SIG-M5 treated with dmso at 0.1 percent for 504 hours (cell line): ENCODE measurements around the gene GSDME.

Source experiments
- DNase-seq: peaks from one replicate; lab custom pipeline; 2025; ENCODE audit not compliant: unreplicated experiment; lab: John Stamatoyannopoulos, UW

Gene GSDME

DNA sequence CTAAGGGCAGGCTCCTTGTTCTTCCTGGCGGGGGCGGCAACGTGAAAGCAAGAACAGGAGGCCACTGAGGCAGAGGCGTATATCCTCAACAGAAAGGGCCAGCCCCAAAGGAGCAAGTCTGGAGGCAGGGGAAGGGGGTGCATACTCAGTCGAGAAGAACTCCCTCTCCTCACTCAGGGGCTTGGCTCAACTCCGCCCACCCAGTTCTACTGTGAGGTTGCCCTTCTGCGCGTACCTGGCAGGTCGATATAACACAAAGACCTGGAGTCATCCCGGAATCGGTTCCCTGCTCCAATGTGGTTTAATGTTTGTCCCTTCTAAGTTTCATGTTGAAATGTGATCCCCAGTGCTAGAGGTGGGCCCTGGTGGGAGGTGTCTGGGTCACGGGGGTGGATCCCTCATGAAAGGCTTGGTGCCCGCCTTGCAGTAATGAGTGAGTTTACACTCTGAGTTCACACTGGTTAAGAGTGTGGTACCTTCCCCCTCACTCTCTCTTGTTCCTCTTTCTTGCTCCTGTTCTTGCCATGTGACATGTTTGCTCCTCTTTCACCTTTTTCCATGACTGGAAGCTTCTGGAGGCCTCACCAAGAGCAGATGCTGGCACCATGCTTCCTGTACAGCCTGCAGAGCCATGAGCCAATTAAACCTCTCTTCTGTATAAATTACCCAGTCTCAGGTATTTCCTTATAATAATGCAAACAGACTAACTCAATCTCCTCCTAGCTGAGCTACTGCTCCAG lies 32.6 kb downstream of the GSDME start:
- no peak for DNase-seq

DNA sequence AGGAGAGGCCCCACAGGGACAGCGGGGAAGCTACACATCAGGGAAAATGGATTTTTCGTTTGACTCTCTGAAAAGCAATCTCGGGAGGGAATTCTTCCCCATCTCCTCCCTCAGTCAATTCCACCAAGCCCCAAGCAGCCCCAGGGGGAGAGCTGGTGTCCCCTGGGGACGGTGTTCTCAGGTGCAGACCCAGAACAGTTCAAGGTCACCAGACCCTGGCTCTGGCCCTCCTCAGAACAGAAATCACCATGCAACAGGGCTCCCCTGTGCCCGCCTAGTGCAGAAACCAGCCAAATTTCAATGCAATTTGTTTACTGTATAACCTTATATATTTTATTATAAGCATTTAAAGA lies 34.1 kb downstream of the GSDME start:
- DNase-seq: no peak

DNA sequence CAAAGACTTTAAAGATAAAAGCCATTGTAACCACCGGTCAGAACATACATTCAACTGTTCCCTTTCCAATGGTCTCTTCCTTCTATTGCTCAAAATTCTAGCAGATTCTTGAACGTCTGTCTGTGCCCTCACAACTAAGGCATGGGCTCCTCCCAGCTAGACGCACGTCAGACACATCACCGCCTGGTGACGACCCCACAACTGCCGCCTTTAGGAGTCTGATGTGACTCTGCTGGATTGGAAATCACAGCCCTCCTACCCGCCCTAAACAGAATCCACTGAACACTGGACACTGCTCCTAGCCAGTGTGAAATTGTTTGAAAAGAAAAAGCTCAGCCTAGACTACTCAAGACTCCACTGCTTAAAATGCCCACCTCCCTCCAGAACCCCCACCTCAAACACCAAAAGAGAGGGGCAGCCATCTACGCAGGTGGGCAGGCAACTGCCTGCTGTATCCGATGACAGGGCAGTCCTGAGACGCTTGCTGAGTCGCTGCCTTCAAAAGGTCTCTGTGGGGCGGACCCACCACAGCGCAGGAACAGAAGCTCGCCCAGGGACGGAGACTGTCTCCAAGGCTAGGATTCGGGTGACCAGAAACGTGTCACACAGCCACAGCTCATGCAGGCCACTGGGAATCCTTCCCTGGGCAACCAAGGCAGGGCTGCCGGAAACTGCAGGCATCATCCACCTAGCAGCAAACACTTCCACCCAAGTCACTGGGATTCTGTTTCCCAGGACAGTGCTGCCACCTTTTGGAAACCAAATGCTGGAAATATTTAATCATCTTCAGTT lies 34.7 kb downstream of the GSDME start:
- DNase-seq: no peak

DNA sequence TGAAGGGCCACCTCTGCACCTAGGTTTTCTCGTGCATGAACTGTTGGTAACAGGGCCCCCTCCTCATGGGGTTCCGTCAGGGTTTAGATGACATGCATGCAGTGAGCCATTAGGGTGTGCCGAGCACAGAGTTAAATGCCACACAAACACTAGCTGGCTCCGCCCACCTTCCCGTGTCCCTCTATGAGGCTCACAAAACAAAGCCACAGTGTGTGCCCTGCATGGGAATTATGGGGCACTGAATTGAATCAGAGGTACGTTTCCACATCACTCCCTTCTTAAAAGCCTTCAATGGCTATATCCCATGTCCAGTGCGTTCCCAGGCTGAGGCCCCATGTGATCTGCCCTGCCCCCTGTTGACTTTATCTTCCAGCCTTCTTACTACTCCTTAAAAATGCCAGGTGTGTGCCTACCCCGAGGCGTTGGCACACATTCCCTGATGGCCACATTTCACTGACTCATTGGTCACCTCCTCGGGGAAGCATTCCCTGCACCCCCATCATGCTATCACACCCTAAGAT lies 35.7 kb downstream of the GSDME start:
- DNase-seq: no peak

DNA sequence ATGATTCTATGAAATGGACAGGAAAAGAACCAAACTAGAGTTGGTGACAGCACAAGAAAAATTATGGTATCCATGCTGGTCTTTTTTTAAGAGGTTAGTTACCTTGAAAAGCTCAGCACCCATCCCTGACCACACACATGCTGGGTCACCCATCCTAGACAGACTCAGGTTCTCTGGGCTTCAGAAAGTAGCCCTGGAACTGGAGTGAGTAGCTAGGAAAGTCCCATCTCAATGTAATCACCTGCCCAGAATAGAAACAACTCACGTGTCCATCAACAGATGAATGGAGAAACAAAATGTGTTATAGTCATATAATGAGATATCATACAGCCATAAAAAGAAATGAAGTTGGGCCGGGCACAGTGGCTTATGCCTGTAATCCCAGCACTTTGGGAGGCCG lies 37.0 kb downstream of the GSDME start:
- DNase-seq: no peak

DNA sequence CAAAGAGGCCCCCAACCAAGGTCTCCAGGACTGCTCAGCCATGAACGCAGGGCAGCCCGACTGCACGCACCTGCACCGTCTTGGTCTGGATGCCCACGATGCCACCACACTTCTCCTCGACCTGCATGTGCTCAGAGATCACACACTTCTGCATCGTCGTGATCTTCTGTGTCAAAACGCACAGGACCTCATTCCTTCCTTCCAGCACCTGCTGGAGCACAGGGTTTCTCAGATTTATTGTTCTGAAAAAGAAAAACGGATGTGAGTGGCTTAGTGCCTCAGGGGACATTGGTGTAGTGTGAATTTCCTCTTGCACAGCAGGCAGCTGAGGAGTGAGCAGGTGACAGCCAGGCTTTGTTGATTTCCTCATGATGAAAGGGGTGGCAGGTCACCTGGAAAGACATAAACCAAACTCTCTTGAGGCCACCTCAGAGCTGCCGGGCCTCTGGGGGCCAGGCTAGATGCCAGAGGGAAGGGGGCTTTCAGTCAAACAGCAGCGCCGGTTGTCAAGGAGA lies 38.2 kb downstream of the GSDME start:
- DNase-seq: no peak

DNA sequence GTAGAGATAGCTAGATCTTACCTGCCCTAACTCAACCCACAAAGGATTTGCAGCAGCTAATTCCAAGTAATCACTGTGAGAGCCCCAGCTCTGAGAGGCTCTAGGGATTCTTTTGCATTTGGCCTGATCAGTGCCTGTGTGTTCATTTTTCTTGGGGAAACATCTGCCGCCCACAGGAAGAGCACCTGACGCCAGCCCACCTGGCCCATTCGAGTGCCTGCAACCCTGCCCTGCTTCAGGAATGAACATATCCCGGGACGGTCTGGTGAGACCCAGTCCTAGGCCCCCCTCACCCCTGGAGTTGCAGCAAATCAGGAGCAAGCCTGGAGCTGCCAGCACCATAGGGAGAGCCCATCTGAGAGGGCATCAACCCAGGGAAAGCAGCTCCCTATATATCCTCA lies 38.8 kb downstream of the GSDME start:
- no peak for DNase-seq

DNA sequence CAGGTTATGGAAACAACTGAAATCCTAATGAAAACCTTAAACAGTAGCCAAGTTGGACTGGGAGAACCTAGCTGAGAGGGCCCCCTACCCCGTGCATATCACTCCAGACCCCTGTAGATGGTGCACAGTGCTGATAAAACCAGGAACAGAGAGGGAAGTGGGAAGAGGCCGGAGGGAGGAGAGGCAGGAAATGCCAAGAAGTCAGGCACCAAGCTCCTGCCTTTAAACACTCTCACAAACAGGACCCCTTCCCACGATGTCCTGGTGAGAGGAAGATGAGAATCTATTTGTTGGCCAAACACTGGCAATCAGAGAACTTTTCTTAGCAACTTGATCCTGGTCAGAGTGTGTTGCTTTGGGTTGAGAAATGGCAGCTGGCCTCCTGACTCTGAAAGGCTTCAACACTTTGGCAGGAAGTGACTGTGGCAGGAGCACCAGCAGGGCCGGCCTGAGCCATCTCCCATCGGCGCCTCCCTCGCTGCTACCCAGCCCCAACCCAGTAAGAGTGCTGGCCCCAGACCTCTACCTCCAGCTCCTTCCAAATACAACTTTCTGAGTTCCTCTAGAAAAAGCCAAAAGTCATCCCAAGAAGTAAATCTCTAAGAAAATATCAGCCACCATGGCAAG lies 39.5 kb downstream of the GSDME start:
- no peak for DNase-seq

DNA sequence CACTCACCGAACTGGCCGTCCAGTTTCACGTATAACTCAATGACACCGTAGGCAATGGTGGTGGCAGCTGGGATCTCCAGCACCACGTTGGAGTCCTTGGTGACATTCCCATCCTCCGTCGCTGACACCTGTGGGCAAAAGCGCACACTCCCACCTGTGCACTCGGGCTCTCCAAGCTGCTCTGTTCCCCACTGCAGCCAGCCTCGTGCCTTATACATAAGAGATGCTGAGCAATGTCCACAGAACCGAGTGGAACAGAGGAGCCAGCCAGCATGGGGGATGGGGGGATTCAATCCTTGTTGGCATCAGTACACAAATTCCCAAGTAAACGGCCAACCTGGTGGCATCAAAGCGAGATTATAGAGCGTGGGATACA lies 40.0 kb downstream of the GSDME start:
- no peak for DNase-seq

DNA sequence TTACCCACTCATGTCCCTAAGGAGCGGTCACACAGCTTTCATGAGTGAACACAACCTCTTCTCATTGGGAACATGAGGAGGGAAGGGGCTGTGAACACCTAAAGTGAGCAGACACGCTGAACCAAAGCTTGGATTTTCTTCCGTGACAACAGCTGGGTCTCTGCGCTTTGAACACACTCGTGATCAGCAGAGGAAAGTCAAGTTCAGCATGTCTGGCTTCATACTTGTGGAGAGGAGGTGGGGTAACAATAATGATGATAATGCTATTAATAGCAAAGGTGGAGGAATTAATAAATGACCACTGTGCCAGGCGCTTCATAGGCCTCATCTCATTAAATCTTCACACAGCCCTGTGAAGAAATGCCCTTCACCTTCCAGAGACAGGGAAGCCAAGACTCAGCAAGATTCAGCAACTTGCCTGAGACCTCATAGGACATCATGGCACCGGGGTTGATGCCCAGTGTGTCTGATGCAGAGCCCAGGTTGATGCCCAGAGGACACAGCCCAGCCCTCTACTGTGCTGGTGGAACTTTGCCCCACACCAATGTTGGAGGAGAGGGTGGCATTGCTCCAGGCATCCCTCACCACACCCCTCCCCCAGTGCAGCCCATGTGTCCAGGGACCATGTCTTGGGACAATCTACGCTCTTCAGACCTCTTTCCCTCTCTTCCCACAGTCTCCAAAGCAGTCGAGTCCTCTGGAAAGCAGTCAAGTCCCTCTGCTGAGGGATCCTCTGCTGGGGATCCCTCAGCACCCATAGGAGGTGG lies 40.6 kb downstream of the GSDME start:
- no peak for DNase-seq

DNA sequence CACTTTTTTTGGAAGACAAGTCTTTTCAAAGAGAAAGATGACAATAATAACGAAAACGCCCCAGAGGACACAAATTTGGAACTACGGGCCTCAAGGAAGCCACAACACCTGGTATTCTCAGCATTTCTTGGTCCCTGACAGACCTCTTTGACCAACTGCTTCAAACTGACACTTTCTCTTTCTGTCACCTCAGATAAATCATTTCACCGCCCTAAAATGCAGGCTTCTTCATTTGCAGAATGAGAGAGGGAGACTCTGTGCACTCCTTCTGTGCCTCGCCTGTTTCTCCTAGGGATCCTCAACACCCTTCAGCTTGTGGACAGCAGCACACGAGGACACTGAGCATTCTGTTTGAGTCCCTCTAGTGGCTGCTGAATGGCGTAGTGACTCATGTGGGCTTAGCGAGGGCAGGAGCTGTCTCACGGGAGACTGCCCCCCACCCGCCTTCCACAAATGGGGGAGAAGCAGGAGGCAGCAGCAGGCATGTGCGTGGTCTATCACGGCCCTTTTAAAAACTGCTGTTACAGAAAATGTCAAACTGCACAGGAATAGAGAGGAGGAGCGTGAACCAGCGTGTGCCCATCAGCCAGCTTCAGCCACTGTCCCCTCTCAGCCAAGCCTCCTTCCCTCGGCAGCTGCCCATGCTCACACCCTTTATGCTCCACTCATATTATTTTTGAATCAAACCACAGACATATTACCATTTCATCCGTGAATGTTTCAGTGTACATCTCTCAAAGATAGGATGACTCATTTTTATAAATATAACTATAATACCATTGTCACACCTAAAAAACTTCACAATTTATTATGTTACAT lies 41.4 kb downstream of the GSDME start:
- DNase-seq: peak; percentile 59

DNA sequence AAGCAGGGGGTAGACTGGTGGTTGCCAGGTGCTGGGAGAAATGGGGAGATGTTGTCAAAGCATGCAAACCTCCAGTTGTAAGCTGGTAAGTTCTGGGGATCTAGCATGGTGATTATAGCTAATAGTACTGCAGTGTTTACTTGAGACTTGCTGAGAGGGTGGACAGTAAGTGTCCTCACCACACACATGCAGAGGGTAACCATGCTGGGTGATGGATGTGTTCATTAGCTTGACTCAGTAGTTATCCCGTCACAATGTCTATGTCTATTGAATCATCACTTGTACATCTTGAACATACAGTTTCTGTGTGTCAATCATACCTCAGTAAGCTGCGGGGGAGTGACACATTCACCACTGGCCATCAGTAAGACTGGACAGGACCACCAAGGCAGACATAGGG lies 42.1 kb downstream of the GSDME start:
- no peak for DNase-seq

DNA sequence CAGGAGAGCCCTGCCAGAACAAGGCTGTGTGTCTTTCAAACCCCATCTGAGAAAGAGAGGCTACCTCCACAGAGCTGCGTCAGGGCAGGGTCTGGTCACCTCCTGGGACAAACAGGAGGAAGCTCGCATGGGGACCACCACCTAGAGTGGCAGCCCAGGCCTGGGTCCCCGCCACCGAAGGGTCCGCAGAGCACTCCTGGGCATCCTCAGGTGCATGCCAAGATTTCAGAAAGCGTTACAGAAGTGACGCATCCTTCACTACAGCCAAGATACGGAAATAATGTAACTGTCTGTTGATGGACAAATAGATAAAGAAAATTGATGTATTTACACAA lies 42.6 kb downstream of the GSDME start:
- no peak for DNase-seq

DNA sequence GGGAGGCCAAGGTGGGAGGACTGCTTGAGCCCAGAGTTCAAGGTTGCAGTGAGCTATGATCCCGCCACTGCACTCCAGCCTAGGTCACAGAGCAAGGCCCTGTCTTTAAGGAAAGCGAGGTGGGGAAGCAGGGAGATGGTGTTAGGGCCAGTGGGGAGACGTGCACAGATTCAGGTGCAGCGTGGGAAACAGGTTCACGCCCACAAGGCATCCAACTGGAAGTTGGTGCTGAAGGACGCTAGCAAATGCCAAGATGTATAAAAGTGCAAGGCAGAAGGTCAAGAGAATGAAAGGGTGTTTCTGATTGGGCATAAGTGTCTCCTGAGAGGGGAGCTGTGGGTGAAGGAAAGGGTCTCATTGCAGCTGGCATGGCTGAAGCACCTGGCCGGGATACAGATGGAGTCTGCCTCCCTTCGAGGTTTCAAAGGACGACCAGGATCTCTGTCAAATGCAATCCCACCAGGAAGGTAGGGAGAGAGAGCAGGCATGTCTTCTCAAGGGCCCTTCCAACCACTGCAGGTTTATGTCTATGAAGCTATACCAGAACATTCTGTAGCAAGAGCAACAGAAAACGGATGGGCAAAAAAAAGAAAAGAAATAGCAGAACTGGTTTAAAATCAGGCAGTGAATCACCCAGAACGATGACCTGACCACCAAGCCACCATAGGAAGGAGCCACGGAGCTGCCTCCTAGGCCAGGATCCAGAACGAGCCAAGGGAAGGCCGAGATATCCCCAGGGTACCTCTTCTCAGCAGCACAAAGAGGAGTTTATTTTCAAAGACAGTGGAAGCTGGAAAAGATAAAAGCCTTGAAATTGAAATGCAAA lies 43.2 kb downstream of the GSDME start:
- DNase-seq: no peak

DNA sequence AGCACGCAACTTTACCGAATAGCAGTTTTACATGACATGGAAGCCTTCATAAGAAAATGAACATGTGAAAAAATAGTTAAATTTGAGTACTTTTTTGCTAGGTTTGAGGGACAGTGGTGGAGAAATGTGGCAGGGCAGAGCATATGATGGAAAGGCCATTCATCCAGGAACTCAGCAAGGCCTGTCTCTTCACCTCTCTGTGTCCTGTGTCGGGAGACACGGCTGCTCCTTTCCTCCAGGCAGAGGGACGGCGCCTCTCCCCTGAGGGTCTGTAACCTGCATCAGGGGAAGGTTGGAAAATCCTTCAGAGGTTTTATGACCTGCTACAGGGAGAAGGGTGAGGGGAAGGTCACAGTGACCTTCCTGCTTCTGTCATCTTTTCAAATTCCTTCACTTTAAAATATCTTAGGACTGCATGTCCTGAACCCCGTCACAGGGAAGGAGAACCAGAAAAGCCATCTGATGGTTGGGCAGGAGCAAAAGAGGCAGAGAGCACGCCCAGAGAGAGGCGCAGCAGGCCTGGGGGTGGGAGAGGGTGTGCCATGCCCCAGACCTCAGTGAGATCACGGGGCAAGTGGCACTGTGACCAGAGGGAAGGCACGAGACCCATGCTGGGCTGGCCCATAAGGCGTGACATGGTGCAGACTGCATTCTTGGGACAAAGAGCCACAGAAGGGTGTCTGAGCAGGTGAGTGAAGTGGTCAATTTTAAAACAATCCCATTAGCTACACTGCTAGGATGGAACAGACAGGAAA lies 44.0 kb downstream of the GSDME start:
- DNase-seq: no peak

DNA sequence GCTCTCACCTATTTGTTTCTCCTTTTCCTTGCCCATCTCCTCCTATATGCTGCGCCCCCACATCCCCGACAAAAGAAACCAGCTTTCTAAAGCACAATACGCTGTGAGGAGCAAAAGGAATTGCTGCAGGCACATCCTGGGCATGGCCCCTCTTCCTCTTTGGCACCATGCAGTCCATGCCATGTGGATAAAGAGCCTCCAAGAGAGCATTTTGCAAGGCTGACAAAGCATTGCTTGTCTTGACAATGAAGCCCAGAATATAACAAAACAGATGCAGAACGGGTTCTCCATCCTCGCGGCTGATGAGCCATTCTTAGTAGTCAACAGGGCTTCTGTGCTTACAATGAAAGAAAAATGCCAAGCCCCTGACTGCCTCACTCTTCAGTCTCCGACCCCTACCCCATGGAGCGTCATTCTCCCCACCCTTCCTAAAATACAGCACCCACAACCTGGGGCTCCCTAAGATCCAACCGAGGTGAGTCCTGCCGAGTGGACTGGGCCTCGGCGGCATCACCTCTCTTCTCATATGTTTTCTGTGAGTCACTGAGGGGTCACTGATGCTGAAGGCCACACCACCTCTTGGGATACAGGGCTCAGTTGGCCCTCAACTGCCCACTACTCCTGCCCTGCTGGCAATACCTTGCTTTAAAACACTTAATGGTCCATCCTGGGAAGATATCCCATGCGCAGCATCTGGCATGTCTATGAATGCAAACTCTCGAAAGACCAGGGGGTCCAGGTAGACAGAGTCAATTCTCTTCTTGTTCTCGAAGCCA lies 47.5 kb downstream of the GSDME start:
- DNase-seq: no peak

DNA sequence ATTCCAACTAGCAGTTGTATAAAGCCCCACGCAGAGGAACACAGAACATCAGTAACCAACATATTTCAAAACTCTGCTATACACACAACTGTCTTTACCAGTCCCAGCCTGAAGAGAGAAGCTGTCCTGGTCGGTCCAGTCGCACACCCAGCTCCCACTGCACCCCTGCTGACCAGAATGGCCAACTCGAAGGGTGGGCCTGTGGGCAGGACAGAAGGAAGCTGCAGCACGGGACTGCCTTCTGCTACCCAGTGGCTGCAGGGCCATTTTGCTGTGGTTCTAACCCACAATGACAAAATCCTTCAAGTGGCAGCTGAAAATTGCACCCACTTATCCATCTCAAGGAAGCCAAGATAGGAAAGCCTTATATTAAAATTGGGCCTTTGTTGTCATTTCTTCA lies 48.2 kb downstream of the GSDME start:
- no peak for DNase-seq

DNA sequence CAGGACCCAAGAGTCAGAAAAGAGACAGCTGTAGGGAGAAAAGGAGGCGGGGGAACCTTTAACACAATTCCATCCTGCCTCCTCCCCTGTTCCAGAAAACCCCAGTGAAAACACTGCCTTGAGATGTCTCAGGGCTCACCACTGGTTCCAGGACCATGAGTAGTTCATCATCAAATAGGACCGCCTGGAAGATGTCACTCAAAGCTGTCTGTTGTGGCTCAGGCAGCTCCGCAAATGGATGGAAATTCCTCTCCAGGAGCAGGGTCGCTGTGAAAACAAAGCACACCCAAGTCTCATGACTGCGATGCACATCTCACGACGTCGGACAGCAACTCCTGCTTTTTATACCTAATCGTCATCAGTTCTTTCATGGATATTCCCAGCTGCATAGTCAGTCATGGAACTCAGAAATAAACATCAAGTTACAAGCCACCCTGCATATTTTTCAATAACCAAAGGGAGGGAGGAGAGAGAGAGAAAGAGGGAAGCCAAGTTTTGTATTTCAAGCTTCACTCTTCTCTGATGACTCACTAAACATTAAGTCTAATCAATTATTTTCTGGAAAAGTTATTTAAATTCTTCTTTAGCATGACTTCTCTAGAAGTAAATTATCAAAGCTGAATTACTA lies 49.2 kb downstream of the GSDME start:
- no peak for DNase-seq
